Measurements from ENCODE around the gene ATP6V1G3.

ATP6V1G3 gene

GRCh38 chr1:198498881-198499280 is 41.6 kb downstream of the ATP6V1G3 start:
- H3K4me3 ChIP-seq (ENCODE audit: low read depth, low read length), result no peak overlapping the region
- in situ Hi-C loops (cut with HindIII; ENCODE audit: low sequenced_read_pairs), result no loop called here
- TF ChIP-seq, protein P1, sequence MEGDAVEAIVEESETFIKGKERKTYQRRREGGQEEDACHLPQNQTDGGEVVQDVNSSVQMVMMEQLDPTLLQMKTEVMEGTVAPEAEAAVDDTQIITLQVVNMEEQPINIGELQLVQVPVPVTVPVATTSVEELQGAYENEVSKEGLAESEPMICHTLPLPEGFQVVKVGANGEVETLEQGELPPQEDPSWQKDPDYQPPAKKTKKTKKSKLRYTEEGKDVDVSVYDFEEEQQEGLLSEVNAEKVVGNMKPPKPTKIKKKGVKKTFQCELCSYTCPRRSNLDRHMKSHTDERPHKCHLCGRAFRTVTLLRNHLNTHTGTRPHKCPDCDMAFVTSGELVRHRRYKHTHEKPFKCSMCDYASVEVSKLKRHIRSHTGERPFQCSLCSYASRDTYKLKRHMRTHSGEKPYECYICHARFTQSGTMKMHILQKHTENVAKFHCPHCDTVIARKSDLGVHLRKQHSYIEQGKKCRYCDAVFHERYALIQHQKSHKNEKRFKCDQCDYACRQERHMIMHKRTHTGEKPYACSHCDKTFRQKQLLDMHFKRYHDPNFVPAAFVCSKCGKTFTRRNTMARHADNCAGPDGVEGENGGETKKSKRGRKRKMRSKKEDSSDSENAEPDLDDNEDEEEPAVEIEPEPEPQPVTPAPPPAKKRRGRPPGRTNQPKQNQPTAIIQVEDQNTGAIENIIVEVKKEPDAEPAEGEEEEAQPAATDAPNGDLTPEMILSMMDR (IDR thresholded peaks at IDR 0.05; ENCODE audit: low read depth, low read length), result no peak
- no peak for DNase-seq (ENCODE audit: low read depth, low spot score)

GRCh38 chr1:198498103-198498385 is 42.4 kb downstream of the ATP6V1G3 start:
- TF ChIP-seq, protein P1 (IDR thresholded peaks at IDR 0.05; ENCODE audit: low read depth, low read length), result no peak
- H3K4me3 ChIP-seq (ENCODE audit: low read depth, low read length), result no peak overlapping the region
- no peak for DNase-seq (ENCODE audit: low read depth, low spot score)
- in situ Hi-C loops (cut with HindIII; ENCODE audit: low sequenced_read_pairs), result no loop called here

DNA sequence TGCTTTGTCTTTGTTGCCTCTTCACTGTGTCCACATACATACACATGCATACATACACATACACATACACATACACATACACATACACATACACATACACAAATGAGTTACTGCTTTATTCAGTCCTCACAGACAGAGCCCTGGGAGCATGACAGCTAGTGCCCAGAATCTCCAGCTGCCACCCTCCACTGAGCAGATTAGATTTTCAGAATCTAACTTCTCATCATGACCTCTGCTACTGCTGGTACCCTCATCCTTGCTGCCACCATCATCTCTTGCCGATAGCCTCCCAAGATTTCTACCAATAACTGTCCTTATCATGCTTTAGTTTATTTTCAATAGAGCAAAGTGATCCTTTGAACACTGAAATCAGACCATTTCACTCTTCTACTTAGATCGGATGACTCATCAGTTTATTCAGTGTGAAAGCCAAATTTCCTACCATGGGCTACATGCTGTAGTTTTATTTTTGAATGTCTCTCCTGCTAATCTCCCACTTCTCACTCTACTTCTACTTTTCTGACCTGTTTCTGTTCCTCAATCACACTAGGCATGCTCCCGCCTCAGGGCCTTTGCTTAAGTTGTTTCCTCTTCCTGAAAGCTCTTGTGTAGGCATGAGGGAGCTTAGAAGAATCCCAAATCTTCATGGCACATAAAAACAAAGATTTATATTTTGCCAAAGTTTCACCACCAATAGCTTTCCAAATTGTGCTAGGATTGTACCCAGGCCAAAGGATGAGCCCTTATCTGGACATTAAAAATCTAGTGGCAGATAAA is 43.0 kb downstream of the ATP6V1G3 start:
- TF ChIP-seq, protein P1 (IDR thresholded peaks at IDR 0.05; ENCODE audit: low read depth, low read length), result no peak
- in situ Hi-C loops (cut with HindIII; ENCODE audit: low sequenced_read_pairs), result no loop called here
- H3K4me3 ChIP-seq (ENCODE audit: low read depth, low read length), result no peak overlapping the region
- DNase-seq (ENCODE audit: low read depth, low spot score), result peak; percentile 84

DNA sequence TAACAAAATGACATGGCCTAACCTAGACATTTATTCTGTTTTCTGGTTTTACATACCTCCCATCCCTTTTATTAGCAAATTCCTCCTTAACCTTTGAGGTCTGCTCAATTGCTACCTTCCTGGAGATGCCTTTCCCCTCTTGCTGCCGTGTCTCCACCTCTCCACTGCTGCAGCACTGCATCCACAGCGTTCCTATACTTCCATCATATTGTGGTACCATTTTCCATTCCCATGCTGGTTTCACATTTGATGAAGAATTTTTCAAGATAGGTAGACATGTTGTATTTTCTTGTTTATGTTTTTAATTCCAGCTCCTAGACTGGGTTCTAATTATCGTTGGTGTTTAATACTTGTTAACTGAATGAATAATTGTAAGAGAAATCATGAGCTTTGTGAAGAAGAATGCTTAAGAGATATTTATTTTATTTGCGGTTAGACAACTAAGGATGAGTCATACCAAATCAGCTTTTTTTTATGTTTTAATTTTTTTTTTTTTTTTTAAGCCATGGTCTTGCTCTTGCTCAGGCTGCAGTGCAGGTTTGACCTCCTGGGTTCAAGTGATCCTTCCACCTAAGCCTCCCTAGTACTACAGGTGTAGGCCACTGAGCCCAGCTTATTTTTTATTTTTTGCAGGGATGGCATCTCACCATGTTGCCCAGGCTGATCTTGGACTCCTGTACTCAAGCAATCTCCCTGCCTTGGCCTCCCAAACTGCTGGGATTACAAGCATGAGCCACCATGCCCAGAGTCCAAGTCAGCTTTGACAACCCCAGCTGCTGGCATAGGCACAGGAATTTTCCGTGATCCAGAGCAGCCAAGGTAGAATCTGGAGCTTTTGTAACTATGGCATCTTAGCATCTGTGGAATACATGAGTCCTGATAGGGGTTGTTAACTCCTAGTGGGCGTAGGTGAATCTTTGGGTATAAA is 44.0 kb downstream of the ATP6V1G3 start:
- in situ Hi-C loops (cut with HindIII; ENCODE audit: low sequenced_read_pairs), result no loop called here
- H3K4me3 ChIP-seq (ENCODE audit: low read depth, low read length), result no peak overlapping the region
- TF ChIP-seq, protein P1 (IDR thresholded peaks at IDR 0.05; ENCODE audit: low read depth, low read length), result no peak
- peak; percentile 84 for DNase-seq (ENCODE audit: low read depth, low spot score)

- H3K4me3 ChIP-seq (ENCODE audit: low read depth, low read length), result no peak overlapping the region
- in situ Hi-C loops (cut with HindIII; ENCODE audit: low sequenced_read_pairs), result no loop called here
- peak; percentile 31 for DNase-seq (ENCODE audit: low read depth, low spot score)
- TF ChIP-seq, protein P1 (IDR thresholded peaks at IDR 0.05; ENCODE audit: low read depth, low read length), result no peak
Measured at GRCh38 chr1:198495631-198496030, 44.8 kb downstream of the ATP6V1G3 start.

DNA sequence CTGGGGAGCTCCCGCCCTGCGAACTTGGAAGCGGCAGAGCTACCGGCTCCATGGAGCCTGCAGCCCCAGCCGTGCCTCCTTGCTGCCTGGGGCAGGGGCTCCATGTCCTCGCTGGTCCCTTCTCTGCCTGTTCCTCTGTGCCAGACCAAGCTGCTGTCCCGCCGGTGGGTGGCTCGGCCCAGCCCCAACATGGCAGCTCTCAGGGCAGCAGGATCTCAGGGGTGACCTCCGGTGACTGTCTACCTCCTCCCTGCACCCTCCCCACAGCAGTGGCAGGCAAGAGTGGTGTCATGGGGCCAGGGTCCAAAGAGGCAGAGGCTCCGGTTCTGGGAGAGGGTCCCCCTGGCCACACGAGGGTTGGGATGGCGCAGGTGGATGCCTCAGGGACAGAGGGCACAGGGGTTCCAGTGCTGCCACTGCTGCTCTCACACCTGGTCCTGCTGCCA is 45.8 kb downstream of the ATP6V1G3 start:
- no peak for DNase-seq (ENCODE audit: low read depth, low spot score)
- TF ChIP-seq, protein P1 (IDR thresholded peaks at IDR 0.05; ENCODE audit: low read depth, low read length), result no peak
- in situ Hi-C loops (cut with HindIII; ENCODE audit: low sequenced_read_pairs), result no loop called here
- no peak overlapping the region for H3K4me3 ChIP-seq (ENCODE audit: low read depth, low read length)
